CD8-positive, alpha-beta memory T cell (primary cell): ENCODE data around the gene HPS5. TPM values are rescaled to one million over a fixed set of nuclear protein-coding genes. Genes with fewer than 3 reads are reported as not detected.

Experiments used
- CTCF ChIA-PET: fragments of 350-600 bp; sonication (Branson Sonifier 250); formaldehyde crosslinking; loops from one replicate; lab custom pipeline; 2021; ENCODE audit warnings: antibody characterized with exemption; lab: Charles Lee
- POLR2A ChIA-PET: fragments of 350-600 bp; sonication (Branson Sonifier 250); formaldehyde crosslinking; loops from one replicate; lab custom pipeline; 2021; ENCODE audit warnings: antibody characterized with exemption; lab: Charles Lee
- DNase-seq, 5 donors: peaks; one replicate each; pipeline versions ENCODE4 v3.0.0 to v3.0.0-alpha.2; 2020 to 2022; ENCODE audit warnings: mixed read lengths in 1 of 5
- H3K27ac ChIP-seq: one replicate; pipeline ENCODE4 v1.7.0; 2013; ENCODE audit warnings: low read depth, mild to moderate bottlenecking, low read length, moderate library complexity
- H3K27me3 ChIP-seq: 2 replicates; pipeline ENCODE4 v1.7.0; 2013; ENCODE audit warnings: low read length, mild to moderate bottlenecking; ENCODE audit not compliant: insufficient read depth, poor library complexity, severe bottlenecking
- H3K36me3 ChIP-seq: 2 replicates; pipeline ENCODE4 v1.7.0; 2013; ENCODE audit warnings: mild to moderate bottlenecking, low read length, moderate library complexity; ENCODE audit not compliant: insufficient read depth
- H3K4me1 ChIP-seq: 2 replicates; pipeline ENCODE4 v1.7.0; 2013; ENCODE audit warnings: mild to moderate bottlenecking, low read length, moderate library complexity; ENCODE audit not compliant: insufficient read depth
- H3K4me3 ChIP-seq: 2 replicates; pipeline ENCODE4 v1.7.0; 2013; ENCODE audit warnings: mild to moderate bottlenecking, low read length
- H3K9me3 ChIP-seq: 2 replicates; pipeline ENCODE4 v1.7.0; 2013; ENCODE audit warnings: mild to moderate bottlenecking, low read length
- H3K27ac Mint-ChIP-seq, 8 donors: one replicate each; pipeline ENCODE4 v1.8.0; 2020 to 2021; ENCODE audit warnings: mixed read lengths in 8 of 8, mild to moderate bottlenecking in 6 of 8, inconsistent platforms in 3 of 8, moderate library complexity in 3 of 8
- H3K27me3 Mint-ChIP-seq, 2 donors: one replicate each; pipeline ENCODE4 v1.8.0; 2020 to 2021; ENCODE audit warnings: mixed read lengths in 2 of 2, mild to moderate bottlenecking in 1 of 2, moderate library complexity in 1 of 2
- H3K36me3 Mint-ChIP-seq, 3 donors: one replicate each; pipeline ENCODE4 v1.8.0; 2020 to 2021; ENCODE audit warnings: mixed read lengths in 3 of 3, inconsistent platforms in 1 of 3, mild to moderate bottlenecking in 1 of 3
- H3K4me1 Mint-ChIP-seq, 3 donors: one replicate each; pipeline ENCODE4 v1.8.0; 2020 to 2021; ENCODE audit warnings: mixed read lengths in 3 of 3, inconsistent platforms in 1 of 3, mild to moderate bottlenecking in 1 of 3
- H3K4me3 Mint-ChIP-seq, 7 donors: one replicate each; pipeline ENCODE4 v1.8.0; 2020 to 2021; ENCODE audit warnings: mixed read lengths in 7 of 7, mild to moderate bottlenecking in 6 of 7, moderate library complexity in 4 of 7, inconsistent platforms in 2 of 7
- H3K9me3 Mint-ChIP-seq, 5 donors: one replicate each; pipeline ENCODE4 v1.8.0; 2020 to 2022; ENCODE audit warnings: mixed read lengths in 5 of 5, mild to moderate bottlenecking in 3 of 5, moderate library complexity in 2 of 5, inconsistent platforms in 1 of 5
- polyA plus RNA-seq: library from polyadenylated mRNA; unstranded; fragments of 300-500 nt; fragmentation: Illumina TruSeq; gene quantifications from one replicate; pipeline ENCODE4 v1.2.3, GENCODE V29; 2021
- total RNA-seq, 2 experiments: library from RNA; stranded (reverse); gene quantifications; one replicate each; pipeline ENCODE4 v1.2.3, GENCODE V29; 2021

Gene HPS5
- total RNA-seq, result 10 to 100 TPM; 18.5 to 19.4 TPM
- polyA plus RNA-seq, result 13.8 TPM

- Histone ChIP-seq H3K4me1 (peaks cover 51% of the 10 kb centered on the region), H3K27me3 (no peaks in the 10 kb centered on the region), H3K4me3 (peak within 1 kb of the TSS; percentile 81), H3K9me3 (no peaks in the 10 kb centered on the region), H3K36me3 (peaks cover 5% of the 10 kb centered on the region), H3K27ac (peak within 1 kb of the TSS; percentile 99)
- peaks cover 6 to 42% (median 17%) of the 10 kb centered on the region in 3 donors for H3K36me3 Mint-ChIP-seq
- no peaks in the 10 kb centered on the region for H3K9me3 Mint-ChIP-seq
- peak within 1 kb of the TSS; percentile 89 to 100 (median 99) for H3K4me3 Mint-ChIP-seq
- H3K27ac Mint-ChIP-seq, result peak within 1 kb of the TSS; percentile 97 to 100 (median 100)
- peaks cover 69 to 88% (median 84%) of the 10 kb centered on the region in 3 donors for H3K4me1 Mint-ChIP-seq
- no peaks in the 10 kb centered on the region for H3K27me3 Mint-ChIP-seq
- CTCF ChIA-PET, result interaction anchor here (1.0 to 2.4 kb wide), 5 partner anchors 11 to 205 kb away, joined by 3 to 8 read pairs (median 4); partner anchors contain the start of genes LDHA and TSG101
- DNase-seq, result peak; percentile 92 to 98 (median 96)
- POLR2A ChIA-PET, result interaction anchor here (0.5 to 3.2 kb wide), 6 partner anchors 11 to 312 kb away, joined by 3 to 48 read pairs (median 6); partner anchors contain the start of genes LDHA, SPTY2D1 and TSG101
Measured at GRCh38 chr11:18321969-18322711, at the start of gene HPS5, which contains the start of gene GTF2H1. Gene HPS5, minus strand, starts transcription at chr11:18322140. Its CDS starts 4,282 bp downstream, at chr11:18317858. Gene GTF2H1, plus strand, starts transcription at chr11:18322567. Its CDS starts 10,508 bp downstream, at chr11:18333075.

- no peaks in the 10 kb centered on the region for H3K9me3 Mint-ChIP-seq
- peak overlapping the region in 3 of 8 donors; percentile 4 to 24 (median 17) for H3K27ac Mint-ChIP-seq
- peaks cover 0 to 9% (median 0%) of the 10 kb centered on the region in 3 donors for H3K4me1 Mint-ChIP-seq
- H3K27ac ChIP-seq, result no peak overlapping the region
- no peaks in the 10 kb centered on the region for H3K27me3 ChIP-seq
- H3K4me3 Mint-ChIP-seq, result no peak overlapping the region
- POLR2A ChIA-PET, result interaction anchor here (0.6 kb wide), 1 partner anchor 246 kb away, joined by 3 read pairs; no protein-coding TSS in a partner anchor
- H3K9me3 ChIP-seq, result no peaks in the 10 kb centered on the region
- H3K27me3 Mint-ChIP-seq, result no peaks in the 10 kb centered on the region
- peaks cover 7% of the 10 kb centered on the region for H3K36me3 ChIP-seq
- DNase-seq, result no peak
- H3K4me3 ChIP-seq, result no peak overlapping the region
- H3K4me1 ChIP-seq, result no peaks in the 10 kb centered on the region
- CTCF ChIA-PET, result interaction anchor here (0.7 to 0.9 kb wide), 2 partner anchors 9 to 13 kb away, joined by 3 to 4 read pairs; no protein-coding TSS in a partner anchor
- H3K36me3 Mint-ChIP-seq, result peaks cover 0 to 19% (median 1%) of the 10 kb centered on the region in 3 donors
Measured at GRCh38 chr11:18371279-18371678, 49.3 kb upstream of the HPS5 start.

GRCh38 chr11:18369398-18369797 is 47.5 kb upstream of the HPS5 start:
- H3K27ac ChIP-seq, result no peak overlapping the region
- Mint-ChIP-seq H3K4me1 (peaks cover 0 to 17% (median 0%) of the 10 kb centered on the region in 3 donors), H3K27me3 (no peaks in the 10 kb centered on the region), H3K9me3 (no peaks in the 10 kb centered on the region), H3K27ac (peak overlapping the region in 7 of 8 donors; percentile 20 to 80 (median 36)), H3K36me3 (peaks cover 4 to 34% (median 6%) of the 10 kb centered on the region in 3 donors), H3K4me3 (no peak overlapping the region)
- DNase-seq, result no peak
- H3K4me3 ChIP-seq, result no peak overlapping the region
- no peaks in the 10 kb centered on the region for H3K27me3 ChIP-seq
- ChIA-PET CTCF (interaction anchor here (0.7 kb wide), 1 partner anchor 218 kb away, joined by 3 read pairs; no protein-coding TSS in a partner anchor), POLR2A (interaction anchor here (0.6 kb wide), 1 partner anchor 121 kb away, joined by 4 read pairs; the partner anchor contains the start of gene SAA2)
- H3K36me3 ChIP-seq, result peaks cover 21% of the 10 kb centered on the region
- no peaks in the 10 kb centered on the region for H3K9me3 ChIP-seq
- no peaks in the 10 kb centered on the region for H3K4me1 ChIP-seq

- H3K4me3 Mint-ChIP-seq, result no peak overlapping the region
- no peak overlapping the region for H3K4me3 ChIP-seq
- ChIA-PET POLR2A (no interaction called here), CTCF (no interaction called here)
- H3K4me1 ChIP-seq, result no peaks in the 10 kb centered on the region
- H3K9me3 ChIP-seq, result no peaks in the 10 kb centered on the region
- H3K4me1 Mint-ChIP-seq, result peaks cover 0 to 17% (median 0%) of the 10 kb centered on the region in 3 donors
- peaks cover 29% of the 10 kb centered on the region for H3K36me3 ChIP-seq
- H3K27me3 Mint-ChIP-seq, result no peaks in the 10 kb centered on the region
- no peak overlapping the region for H3K27ac ChIP-seq
- H3K27me3 ChIP-seq, result no peaks in the 10 kb centered on the region
- no peaks in the 10 kb centered on the region for H3K9me3 Mint-ChIP-seq
- no peak for DNase-seq
- peak overlapping the region in 6 of 8 donors; percentile 0 to 87 (median 46) for H3K27ac Mint-ChIP-seq
- H3K36me3 Mint-ChIP-seq, result peaks cover 9 to 46% (median 9%) of the 10 kb centered on the region in 3 donors
Measured at GRCh38 chr11:18368221-18368620, 46.3 kb upstream of the HPS5 start.

- Histone ChIP-seq H3K36me3 (peaks cover 32% of the 10 kb centered on the region), H3K27me3 (no peaks in the 10 kb centered on the region), H3K4me3 (no peak overlapping the region), H3K9me3 (no peaks in the 10 kb centered on the region), H3K27ac (no peak overlapping the region), H3K4me1 (no peaks in the 10 kb centered on the region)
- peaks cover 9 to 48% (median 9%) of the 10 kb centered on the region in 3 donors for H3K36me3 Mint-ChIP-seq
- ChIA-PET CTCF (no interaction called here), POLR2A (no interaction called here)
- no peak overlapping the region for H3K4me3 Mint-ChIP-seq
- no peaks in the 10 kb centered on the region for H3K9me3 Mint-ChIP-seq
- DNase-seq, result no peak
- H3K4me1 Mint-ChIP-seq, result peaks cover 0 to 17% (median 0%) of the 10 kb centered on the region in 3 donors
- peak overlapping the region in 4 of 8 donors; percentile 48 to 72 (median 65) for H3K27ac Mint-ChIP-seq
- H3K27me3 Mint-ChIP-seq, result no peaks in the 10 kb centered on the region
Measured at GRCh38 chr11:18367431-18367830, 45.5 kb upstream of the HPS5 start.

GRCh38 chr11:18366286-18366685 is 44.3 kb upstream of the HPS5 start:
- Mint-ChIP-seq H3K36me3 (peaks cover 9 to 56% (median 9%) of the 10 kb centered on the region in 3 donors), H3K9me3 (no peaks in the 10 kb centered on the region), H3K27me3 (no peaks in the 10 kb centered on the region), H3K4me3 (no peak overlapping the region), H3K27ac (peak overlapping the region in 5 of 8 donors; percentile 1 to 71 (median 16)), H3K4me1 (peaks cover 0 to 17% (median 0%) of the 10 kb centered on the region in 3 donors)
- no peak for DNase-seq
- ChIA-PET CTCF (no interaction called here), POLR2A (no interaction called here)
- no peak overlapping the region for H3K4me3 ChIP-seq
- peaks cover 42% of the 10 kb centered on the region for H3K36me3 ChIP-seq
- H3K27ac ChIP-seq, result no peak overlapping the region
- H3K27me3 ChIP-seq, result no peaks in the 10 kb centered on the region
- no peaks in the 10 kb centered on the region for H3K9me3 ChIP-seq
- no peaks in the 10 kb centered on the region for H3K4me1 ChIP-seq

- Histone ChIP-seq H3K4me1 (no peaks in the 10 kb centered on the region), H3K9me3 (no peaks in the 10 kb centered on the region), H3K27ac (no peak overlapping the region), H3K4me3 (no peak overlapping the region), H3K36me3 (peaks cover 44% of the 10 kb centered on the region), H3K27me3 (no peaks in the 10 kb centered on the region)
- Mint-ChIP-seq H3K9me3 (no peaks in the 10 kb centered on the region), H3K36me3 (peaks cover 9 to 57% (median 9%) of the 10 kb centered on the region in 3 donors), H3K4me1 (peaks cover 0 to 17% (median 0%) of the 10 kb centered on the region in 3 donors), H3K27ac (peak overlapping the region in 2 of 8 donors; percentile 52 to 75), H3K27me3 (no peaks in the 10 kb centered on the region), H3K4me3 (no peak overlapping the region)
- no peak for DNase-seq
- ChIA-PET CTCF (no interaction called here), POLR2A (no interaction called here)
Measured at GRCh38 chr11:18365741-18366140, 43.8 kb upstream of the HPS5 start.
